GM19455 (cell line): ENCODE measurements around the gene LTB.
A peak's percentile ranks its signal among the peaks of the same experiment; 100 is the strongest.

Experiments used
- ATAC-seq: cut with Tn5 transposase; IDR thresholded peaks from one replicate; pipeline ENCODE4 v1.9.1; 2021; ENCODE audit not compliant: unreplicated experiment

The LTB gene

DNA sequence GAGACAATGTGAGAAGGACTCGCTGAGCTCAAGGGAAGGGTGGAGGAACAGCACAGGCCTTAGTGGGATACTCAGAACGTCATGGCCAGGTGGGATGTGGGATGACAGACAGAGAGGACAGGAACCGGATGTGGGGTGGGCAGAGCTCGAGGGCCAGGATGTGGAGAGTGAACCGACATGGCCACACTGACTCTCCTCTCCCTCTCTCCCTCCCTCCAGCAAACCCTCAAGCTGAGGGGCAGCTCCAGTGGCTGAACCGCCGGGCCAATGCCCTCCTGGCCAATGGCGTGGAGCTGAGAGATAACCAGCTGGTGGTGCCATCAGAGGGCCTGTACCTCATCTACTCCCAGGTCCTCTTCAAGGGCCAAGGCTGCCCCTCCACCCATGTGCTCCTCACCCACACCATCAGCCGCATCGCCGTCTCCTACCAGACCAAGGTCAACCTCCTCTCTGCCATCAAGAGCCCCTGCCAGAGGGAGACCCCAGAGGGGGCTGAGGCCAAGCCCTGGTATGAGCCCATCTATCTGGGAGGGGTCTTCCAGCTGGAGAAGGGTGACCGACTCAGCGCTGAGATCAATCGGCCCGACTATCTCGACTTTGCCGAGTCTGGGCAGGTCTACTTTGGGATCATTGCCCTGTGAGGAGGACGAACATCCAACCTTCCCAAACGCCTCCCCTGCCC lies 5.2 kb downstream of the LTB start:
- no peak for ATAC-seq

DNA sequence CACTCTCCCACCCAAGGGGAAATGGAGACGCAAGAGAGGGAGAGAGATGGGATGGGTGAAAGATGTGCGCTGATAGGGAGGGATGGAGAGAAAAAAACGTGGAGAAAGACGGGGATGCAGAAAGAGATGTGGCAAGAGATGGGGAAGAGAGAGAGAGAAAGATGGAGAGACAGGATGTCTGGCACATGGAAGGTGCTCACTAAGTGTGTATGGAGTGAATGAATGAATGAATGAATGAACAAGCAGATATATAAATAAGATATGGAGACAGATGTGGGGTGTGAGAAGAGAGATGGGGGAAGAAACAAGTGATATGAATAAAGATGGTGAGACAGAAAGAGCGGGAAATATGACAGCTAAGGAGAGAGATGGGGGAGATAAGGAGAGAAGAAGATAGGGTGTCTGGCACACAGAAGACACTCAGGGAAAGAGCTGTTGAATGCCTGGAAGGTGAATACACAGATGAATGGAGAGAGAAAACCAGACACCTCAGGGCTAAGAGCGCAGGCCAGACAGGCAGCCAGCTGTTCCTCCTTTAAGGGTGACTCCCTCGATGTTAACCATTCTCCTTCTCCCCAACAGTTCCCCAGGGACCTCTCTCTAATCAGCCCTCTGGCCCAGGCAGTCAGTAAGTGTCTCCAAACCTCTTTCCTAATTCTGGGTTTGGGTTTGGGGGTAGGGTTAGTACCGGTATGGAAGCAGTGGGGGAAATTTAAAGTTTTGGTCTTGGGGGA lies 6.1 kb downstream of the LTB start:
- ATAC-seq = no peak

DNA sequence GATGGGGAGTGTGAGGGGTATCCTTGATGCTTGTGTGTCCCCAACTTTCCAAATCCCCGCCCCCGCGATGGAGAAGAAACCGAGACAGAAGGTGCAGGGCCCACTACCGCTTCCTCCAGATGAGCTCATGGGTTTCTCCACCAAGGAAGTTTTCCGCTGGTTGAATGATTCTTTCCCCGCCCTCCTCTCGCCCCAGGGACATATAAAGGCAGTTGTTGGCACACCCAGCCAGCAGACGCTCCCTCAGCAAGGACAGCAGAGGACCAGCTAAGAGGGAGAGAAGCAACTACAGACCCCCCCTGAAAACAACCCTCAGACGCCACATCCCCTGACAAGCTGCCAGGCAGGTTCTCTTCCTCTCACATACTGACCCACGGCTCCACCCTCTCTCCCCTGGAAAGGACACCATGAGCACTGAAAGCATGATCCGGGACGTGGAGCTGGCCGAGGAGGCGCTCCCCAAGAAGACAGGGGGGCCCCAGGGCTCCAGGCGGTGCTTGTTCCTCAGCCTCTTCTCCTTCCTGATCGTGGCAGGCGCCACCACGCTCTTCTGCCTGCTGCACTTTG lies 6.8 kb downstream of the LTB start, which contains the start of gene TNF:
TNF (plus strand) TSS at position 231 of the 567 bp plus-strand sequence; CDS start at position 408, 177 bp downstream.
- ATAC-seq = no peak

- ATAC-seq = no peak
These were observed 7.8 kb downstream of the LTB start for GRCh38 chr6:31574106-31575061.

DNA sequence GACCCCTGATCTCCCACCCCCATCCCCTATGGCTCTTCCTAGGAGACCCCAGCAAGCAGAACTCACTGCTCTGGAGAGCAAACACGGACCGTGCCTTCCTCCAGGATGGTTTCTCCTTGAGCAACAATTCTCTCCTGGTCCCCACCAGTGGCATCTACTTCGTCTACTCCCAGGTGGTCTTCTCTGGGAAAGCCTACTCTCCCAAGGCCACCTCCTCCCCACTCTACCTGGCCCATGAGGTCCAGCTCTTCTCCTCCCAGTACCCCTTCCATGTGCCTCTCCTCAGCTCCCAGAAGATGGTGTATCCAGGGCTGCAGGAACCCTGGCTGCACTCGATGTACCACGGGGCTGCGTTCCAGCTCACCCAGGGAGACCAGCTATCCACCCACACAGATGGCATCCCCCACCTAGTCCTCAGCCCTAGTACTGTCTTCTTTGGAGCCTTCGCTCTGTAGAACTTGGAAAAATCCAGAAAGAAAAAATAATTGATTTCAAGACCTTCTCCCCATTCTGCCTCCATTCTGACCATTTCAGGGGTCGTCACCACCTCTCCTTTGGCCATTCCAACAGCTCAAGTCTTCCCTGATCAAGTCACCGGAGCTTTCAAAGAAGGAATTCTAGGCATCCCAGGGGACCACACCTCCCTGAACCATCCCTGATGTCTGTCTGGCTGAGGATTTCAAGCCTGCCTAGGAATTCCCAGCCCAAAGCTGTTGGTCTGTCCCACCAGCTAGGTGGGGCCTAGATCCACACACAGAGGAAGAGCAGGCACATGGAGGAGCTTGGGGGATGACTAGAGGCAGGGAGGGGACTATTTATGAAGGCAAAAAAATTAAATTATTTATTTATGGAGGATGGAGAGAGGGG lies 8.8 kb downstream of the LTB start:
- ATAC-seq = no peak

DNA sequence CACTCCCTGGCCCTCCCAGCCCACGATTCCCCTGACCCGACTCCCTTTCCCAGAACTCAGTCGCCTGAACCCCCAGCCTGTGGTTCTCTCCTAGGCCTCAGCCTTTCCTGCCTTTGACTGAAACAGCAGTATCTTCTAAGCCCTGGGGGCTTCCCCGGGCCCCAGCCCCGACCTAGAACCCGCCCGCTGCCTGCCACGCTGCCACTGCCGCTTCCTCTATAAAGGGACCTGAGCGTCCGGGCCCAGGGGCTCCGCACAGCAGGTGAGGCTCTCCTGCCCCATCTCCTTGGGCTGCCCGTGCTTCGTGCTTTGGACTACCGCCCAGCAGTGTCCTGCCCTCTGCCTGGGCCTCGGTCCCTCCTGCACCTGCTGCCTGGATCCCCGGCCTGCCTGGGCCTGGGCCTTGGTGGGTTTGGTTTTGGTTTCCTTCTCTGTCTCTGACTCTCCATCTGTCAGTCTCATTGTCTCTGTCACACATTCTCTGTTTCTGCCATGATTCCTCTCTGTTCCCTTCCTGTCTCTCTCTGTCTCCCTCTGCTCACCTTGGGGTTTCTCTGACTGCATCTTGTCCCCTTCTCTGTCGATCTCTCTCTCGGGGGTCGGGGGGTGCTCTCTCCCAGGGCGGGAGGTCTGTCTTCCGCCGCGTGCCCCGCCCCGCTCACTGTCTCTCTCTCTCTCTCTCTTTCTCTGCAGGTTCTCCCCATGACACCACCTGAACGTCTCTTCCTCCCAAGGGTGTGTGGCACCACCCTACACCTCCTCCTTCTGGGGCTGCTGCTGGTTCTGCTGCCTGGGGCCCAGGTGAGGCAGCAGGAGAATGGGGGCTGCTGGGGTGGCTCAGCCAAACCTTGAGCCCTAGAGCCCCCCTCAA lies 9.9 kb downstream of the LTB start, which contains the start of gene LTA:
LTA (plus strand) TSS at position 249 of the 871 bp plus-strand sequence; CDS start at position 703, 454 bp downstream.
- ATAC-seq = peak; percentile 49

DNA sequence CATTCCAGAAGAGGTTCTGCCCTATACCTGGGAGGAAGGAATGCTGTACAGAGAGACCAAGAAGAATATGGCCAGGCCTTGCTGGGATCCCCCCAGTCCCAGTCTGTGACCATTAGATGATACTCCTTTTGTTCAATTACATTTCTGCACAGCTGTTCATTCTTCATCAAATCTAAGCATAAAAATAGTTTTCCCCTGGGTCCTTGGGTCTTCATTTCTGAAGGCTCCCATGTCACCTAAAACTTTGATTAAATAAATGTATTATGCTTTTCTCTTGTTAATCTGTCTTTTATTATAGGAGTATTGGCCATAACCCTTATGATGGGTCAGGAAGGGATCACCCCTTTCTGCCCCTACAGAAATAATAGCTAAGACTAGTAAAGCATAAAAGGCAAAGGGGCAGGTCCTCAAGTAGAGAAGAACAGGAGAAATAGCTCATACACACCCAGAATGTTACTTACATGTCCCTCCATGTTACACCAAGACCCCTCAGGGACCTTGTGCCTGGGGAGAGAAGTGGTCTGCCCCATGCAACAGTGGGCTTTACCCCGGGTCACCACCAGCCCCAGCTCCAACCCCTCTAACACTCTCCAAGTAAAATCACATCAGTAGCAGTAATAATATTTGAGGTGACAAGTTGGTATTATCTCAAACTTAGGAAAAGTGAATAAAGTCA lies 12.2 kb downstream of the LTB start:
- ATAC-seq = no peak

DNA sequence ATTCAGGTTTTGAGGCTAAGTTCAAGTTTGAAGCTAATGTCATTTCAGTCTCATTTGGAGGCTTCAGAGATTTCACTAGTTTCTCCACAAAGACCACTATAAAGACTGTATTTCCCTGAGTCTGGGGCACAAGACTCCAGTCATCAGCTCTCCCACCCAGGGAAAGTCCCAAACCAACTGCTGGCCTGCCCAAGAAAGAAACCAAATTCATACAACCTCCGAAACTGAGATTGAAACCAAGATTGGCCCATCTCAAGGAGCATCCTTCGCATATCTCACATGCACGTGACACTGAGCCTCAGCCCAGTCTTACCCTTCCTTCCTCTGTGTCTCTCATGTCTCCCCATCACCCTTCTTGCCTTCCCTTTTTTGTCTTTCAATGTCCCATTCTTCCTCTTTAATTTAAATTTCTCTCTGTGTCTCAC lies 13.7 kb downstream of the LTB start:
- ATAC-seq = peak; percentile 66

GRCh38 chr6:31567531-31568370 lies 14.5 kb downstream of the LTB start:
- ATAC-seq = no peak

GRCh38 chr6:31560697-31561058 lies 21.5 kb downstream of the LTB start:
- no peak for ATAC-seq

GRCh38 chr6:31559958-31560696 lies 22.1 kb downstream of the LTB start:
- peak; percentile 58 for ATAC-seq

- ATAC-seq = peak; percentile 11
These were observed 22.6 kb downstream of the LTB start for GRCh38 chr6:31559606-31559957.

GRCh38 chr6:31558631-31559500 lies 23.4 kb downstream of the LTB start:
- ATAC-seq = no peak

DNA sequence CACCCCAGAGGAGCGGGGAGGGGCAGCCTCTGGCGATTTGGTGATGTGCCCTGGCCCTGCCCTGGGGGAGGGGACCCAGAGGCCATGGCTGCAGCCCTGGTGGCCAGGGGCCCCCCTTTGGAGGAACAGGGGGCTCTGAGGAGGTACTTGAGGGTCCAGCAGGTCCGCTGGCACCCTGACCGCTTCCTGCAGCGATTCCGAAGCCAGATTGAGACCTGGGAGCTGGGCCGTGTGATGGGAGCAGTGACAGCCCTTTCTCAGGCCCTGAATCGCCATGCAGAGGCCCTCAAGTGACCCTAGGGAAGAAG lies 24.0 kb downstream of the LTB start:
- no peak for ATAC-seq

DNA sequence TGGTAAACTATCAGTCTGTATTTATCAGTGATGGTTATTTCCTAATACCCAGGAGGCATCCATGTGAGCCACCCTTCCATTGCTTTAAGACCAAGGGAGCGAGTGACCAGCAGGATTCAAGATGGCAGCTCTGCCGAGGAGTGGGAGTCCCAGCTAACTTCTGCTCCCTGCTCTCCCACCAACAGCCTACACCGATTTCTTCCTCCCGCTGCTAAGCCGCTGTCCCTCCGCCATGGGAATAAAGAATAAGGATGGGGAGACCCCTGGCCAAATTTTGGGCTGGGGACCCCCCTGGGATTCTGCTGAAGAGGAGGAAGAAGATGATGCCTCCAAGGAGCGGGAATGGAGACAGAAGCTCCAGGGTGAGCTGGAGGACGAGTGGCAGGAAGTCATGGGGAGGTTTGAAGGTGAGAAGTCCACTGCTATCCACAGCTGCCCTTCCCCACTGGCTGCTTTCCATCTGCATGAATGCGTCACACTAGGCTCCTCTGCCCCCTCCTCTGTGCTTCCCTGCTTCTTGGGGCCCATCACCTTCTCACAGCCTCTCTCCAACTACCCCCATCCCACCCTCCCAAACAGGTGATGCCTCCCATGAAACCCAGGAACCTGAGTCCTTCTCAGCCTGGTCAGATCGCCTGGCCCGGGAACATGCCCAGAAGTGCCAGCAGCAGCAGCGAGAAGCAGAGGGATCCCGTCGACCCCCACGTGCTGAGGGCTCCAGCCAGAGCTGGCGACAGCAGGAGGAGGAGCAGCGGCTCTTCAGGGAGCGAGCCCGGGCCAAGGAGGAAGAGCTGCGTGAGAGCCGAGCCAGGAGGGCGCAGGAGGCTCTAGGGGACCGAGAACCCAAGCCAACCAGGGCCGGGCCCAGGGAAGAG lies 24.5 kb downstream of the LTB start:
- ATAC-seq = no peak
